Measurements from ENCODE around the gene CLCF1.

The CLCF1 gene

DNA sequence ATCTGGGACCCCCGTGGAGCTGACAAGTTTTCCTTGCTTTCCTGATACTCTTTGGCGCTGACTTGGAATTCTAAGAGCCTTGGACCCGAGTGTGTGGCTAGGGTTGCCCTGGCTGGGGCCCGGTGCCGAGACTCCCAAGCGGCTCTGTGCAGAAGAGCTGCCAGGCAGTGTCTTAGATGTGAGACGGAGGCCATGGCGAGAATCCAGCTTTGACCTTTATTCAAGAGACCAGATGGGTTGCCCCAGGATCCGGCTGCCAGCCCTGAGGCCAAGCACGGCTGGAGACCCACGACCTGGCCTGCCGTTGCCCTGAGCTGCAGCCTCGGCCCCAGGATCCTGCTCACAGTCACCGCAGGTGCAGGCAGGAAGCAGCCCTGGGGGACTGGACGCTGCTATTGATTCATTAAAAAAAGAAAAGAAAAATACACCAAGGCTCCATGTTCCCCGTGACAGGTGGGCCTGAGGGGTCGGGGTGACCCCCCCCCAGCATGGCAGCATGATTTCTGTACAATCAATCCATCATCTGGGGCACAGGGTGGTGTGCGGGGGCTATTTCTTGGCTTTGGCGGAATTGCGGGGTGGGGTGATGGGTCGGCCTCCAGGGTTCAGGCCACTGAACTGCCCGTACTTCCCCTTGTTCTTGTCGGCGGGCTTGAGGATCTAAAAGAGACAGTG lies 24.7 kb upstream of the CLCF1 start:
- DNase-seq (ENCODE audit: low read depth, low spot score), result no peak
- H3K4me3 ChIP-seq (ENCODE audit: low read length), result no peak overlapping the region

DNA sequence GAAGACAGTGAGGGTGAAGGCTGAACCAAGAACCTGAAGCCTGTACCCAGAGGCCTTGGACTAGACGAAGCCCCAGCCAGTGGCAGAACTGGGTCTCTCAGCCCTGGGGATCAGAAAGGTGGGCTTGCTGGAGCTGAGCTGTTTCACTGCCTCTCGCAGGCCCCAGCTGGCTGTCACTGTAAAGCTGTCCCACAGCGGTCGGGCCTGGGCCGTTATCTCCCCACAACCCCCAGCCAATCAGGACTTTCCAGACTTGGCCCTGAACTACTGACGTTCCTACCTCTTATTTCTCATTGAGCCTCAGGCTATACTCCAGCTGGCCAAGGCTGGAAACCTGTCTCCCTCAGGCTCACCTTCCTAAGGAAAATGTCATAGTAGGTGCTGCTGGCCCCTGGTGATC lies 24.1 kb upstream of the CLCF1 start:
- H3K4me3 ChIP-seq (ENCODE audit: low read length), result no peak overlapping the region
- no peak for DNase-seq (ENCODE audit: low read depth, low spot score)

DNA sequence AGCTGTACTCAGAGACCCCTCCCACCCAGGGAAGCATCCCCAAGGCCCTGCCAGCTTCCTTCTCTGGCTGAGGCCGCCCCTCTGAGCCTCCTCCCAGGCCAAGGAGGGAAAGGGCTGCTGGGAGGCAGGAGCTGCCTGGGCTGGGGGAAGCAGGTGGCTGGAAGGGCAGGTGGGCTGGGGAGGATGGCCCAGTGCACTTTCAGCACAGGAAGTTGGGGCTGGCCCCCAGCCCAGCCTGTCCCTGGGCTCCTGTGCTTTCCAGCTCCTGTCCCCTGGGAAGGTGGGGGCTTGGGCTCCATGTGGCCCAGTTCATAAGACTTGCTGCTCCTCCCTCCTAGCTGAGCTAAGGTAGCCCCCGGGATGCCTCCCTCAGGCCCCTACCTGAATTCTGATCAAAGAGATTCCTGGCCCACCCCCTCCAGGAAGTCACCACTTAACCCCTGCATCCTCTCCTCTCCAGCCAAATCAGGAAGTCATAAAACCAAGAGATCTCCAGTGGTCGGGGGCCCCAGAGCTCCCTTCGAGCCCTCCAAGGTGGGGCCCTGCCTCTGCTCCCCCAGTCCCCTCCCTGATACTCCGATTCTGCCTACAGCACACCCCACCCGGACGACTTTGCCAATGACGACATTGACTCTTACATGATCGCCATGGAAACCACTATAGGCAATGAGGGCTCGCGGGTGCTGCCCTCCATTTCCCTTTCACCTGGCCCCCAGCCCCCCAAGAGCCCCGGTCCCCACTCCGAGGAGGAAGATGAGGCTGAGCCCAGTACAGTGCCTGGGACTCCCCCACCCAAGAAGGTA lies 23.4 kb upstream of the CLCF1 start:
- no peak overlapping the region for H3K4me3 ChIP-seq (ENCODE audit: low read length)
- no peak for DNase-seq (ENCODE audit: low read depth, low spot score)

DNA sequence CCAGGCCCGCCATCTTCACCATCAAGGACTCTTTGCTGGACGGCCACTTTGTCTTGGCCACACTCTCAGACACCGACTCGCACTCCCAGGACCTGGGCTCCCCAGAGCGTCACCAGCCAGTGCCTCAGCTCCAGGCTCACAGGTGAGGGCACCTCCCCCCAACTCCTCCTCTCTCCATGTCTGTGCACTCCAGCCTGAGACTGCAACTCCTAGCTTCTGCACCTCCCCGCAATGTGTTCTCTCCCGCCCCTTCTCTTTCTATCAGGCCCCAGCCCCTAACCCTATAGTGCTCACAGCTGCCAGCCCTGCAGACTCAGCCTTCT lies 22.8 kb upstream of the CLCF1 start:
- no peak for DNase-seq (ENCODE audit: low read depth, low spot score)
- no peak overlapping the region for H3K4me3 ChIP-seq (ENCODE audit: low read length)

DNA sequence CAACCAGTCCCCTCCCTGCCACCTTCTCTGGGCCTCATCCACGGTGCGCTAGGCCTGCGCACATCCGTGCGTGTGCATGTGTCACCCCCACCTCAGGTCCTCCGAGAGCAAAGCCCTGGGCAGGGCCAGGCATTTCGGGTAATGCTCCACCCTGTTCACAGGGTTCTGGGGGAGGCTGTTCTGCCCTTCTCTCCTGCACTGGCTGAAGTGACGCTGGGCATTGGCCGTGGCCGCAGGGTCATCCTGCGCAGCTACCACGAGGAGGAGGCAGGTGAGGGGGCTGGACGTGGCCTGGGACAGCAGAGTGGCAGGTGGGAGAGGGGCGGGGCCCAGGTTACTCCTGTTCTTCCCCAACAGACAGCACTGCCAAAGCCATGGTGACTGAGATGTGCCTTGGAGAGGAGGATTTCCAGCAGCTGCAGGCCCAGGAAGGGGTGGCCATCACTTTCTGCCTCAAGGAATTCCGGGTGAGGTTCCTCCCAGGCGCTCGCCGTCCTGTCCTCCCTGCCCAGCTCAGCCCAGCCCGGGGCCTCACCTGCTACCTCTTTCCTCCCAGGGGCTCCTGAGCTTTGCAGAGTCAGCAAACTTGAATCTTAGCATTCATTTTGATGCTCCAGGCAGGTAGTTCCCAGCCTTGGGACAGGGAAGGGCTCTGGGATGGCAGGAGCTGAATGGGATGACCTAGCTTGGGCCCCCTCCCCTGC lies 22.3 kb upstream of the CLCF1 start:
- no peak overlapping the region for H3K4me3 ChIP-seq (ENCODE audit: low read length)

DNA sequence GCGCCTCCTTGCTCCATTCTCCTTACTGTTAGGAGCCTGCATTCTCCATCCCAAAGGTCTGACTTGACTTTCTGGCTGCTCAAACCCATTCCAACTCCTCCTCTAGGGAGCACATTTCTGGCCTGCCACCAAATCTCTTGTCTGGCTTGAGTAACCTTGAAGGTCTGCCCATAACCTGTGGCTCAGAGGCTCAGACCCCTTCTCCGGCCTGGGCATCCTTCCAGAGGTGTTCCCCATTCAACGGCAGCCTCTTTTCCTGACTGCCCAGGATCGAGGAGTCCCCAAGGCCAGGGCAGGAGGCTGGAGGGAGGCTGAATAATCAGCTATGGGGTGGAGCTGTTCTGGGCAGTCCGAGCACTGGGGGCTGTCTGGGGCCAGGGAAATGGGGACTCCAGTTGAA lies 20.6 kb upstream of the CLCF1 start:
- no peak for DNase-seq (ENCODE audit: low read depth, low spot score)
- no peak overlapping the region for H3K4me3 ChIP-seq (ENCODE audit: low read length)

More for the DNA sequence above, 22.3 kb upstream of the CLCF1 start:
- no peak for DNase-seq (ENCODE audit: low read depth, low spot score)

DNA sequence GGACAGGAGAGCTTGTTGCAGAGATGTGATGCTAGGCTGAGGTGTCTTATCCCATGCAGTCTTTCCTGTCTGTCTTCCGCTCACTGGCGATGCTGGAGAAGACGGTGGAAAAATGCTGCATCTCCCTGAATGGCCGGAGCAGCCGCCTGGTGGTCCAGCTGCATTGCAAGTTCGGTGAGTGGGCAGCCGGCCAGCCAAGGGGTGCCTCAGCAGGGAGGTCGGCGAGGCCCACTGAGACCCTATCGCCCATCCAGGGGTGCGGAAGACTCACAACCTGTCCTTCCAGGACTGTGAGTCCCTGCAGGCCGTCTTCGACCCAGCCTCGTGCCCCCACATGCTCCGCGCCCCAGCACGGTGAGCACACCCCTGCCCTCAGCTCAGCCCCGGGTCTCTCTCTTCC lies 20.0 kb upstream of the CLCF1 start:
- no peak for DNase-seq (ENCODE audit: low read depth, low spot score)
- no peak overlapping the region for H3K4me3 ChIP-seq (ENCODE audit: low read length)

DNA sequence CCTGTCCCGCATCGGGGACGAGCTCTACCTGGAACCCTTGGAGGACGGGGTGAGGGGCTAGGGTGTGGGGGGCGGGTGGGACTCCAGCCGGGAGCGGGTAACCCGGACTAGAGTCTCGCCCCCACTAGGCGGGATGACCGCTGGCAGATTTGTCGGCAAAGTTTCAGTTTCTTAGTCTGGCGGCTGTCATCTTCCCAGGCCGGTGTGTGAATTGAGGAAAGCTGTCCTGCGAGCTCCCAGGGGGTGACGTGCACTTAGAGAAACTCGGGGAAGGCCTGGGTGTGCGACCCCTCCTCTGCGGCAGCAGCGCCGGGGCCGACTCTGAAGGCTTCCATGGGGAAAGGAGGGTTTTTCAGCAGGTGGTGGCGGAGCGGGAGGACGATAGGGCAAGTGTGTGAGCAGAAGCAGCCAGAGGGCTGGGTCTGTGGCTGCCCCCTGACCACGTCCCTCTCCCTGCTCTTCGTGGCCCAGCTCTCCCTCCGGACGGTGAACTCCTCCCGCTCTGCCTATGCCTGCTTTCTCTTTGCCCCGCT lies 18.9 kb upstream of the CLCF1 start:
- DNase-seq (ENCODE audit: low read depth, low spot score), result no peak
- H3K4me3 ChIP-seq (ENCODE audit: low read length), result peak overlapping the region; percentile 89

DNA sequence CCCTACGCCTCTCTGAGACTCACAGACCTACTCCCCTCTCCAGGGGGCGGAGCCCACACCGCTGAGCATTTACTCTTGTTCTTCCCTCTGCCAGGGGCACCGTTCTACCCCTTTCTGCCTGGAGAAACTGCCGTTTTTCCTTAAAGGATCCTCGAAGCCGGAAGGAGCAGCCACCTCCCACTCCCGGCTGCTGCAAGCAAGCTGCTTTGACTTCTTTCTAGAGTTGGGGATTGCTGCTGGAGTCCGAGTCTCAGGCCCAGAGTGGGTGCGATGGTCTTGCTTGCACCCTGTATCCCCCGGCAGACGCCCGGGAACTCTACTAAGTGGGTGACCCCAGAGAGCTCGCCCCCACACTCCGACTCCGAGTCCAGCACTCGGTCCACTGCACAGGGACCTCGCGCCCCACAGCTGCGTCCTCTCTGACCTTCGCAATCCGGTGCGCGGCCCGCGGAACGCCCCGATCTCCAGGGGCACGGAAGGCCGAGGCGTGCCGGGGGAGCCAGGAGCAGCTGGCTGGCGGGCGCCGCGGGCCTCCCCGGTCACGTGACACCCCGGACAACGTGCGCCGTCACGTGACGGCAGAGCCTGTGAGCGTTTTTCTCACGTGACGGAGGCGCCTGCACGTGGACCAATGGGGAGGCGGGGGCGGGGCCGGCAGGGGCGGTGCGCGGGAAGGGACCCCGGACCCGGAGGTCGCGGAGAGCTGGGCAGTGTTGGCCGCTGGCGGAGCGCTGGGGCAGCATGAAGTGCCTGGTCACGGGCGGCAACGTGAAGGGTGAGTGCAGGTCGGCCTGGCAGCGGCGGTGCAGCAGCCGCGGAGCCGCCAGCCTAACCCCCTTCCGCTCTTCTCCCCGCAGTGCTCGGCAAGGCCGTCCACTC lies 18.1 kb upstream of the CLCF1 start, which contains the start of gene RAD9A:
Gene RAD9A, plus strand, starts transcription at position 683 of the 879 bp plus-strand sequence. Its CDS starts 59 bp downstream, at position 742.
- DNase-seq (ENCODE audit: low read depth, low spot score), result peak; percentile 89
- H3K4me3 ChIP-seq (ENCODE audit: low read length), result peak within 1 kb of the TSS; percentile 89

DNA sequence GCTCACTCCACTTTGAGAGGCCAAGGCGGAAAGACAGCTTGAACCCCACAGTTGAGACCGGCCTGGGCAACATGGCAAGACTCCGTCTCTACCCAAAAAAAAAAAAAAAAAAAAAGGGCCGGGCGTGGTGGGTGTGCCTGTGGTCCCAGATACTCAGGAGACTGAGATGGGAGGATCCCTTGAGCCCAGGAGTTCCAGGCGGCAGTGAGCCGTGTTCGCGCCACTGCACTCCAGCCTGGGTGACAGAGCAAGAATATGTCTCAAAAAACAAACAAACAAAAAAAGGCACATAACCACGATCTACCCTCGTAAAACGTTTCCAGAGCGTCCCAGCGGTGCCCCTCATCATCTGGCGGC lies 17.5 kb upstream of the CLCF1 start:
- H3K4me3 ChIP-seq (ENCODE audit: low read length), result peak overlapping the region; percentile 89
- DNase-seq (ENCODE audit: low read depth, low spot score), result no peak

DNA sequence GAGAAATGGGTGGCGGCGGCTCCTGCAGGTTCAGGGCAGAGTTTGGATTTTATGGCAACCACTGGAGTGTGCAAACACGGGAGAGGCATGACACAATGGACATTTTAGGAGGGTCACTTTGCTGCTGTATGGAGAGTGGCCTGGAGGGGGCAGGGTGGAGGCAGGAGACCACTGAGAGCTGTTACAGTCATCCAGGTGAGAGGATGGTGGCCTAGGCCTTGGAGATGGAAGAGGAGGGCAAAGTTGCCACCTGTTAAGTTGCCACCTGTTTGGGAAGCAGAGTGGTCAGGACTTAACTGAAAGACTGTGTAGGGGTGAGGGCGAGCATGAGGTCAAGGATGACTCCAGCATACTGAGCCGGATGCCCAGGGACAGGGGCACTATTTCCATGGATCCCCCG lies 16.1 kb upstream of the CLCF1 start:
- no peak for DNase-seq (ENCODE audit: low read depth, low spot score)
- H3K4me3 ChIP-seq (ENCODE audit: low read length), result no peak overlapping the region

DNA sequence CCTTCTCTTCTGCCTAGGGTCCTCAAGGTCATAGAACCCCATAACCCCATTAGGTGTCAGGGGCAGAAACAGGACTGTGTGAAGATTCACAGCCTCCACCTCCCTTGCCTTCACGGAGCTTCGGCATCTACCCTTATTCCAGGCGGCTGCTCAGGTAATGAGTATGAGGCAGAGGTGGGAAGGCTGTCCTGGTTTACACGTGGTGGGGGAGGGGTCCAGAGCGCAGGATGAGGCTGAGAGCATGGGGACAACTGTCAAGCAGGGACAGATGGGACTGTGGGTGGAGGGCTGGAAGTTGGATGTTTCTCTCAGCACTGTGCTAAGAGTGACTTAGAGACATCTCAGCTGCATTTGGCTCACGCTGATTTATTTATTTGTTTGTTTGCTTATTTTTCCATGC lies 14.1 kb upstream of the CLCF1 start:
- H3K4me3 ChIP-seq (ENCODE audit: low read length), result no peak overlapping the region
- DNase-seq (ENCODE audit: low read depth, low spot score), result no peak

DNA sequence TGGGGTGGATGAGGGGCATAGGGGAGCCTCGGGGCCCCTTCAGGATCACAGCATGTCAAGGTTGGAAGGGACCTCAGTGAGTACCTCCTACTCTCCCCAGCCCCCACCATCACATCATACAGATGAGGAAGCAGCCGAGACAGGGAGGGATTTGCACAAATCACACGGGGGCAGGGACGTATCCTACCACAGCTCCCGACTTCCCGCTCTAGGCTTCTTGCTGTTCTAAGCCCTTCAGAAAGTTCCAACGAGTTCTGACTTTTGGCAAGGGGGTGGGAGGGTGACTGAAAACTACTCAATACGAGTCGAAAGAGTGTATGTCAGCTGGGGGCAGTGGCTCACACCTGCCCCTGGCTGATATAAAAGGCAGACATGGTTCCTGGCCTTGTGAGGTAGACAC lies 13.7 kb upstream of the CLCF1 start:
- H3K4me3 ChIP-seq (ENCODE audit: low read length), result no peak overlapping the region
- no peak for DNase-seq (ENCODE audit: low read depth, low spot score)

DNA sequence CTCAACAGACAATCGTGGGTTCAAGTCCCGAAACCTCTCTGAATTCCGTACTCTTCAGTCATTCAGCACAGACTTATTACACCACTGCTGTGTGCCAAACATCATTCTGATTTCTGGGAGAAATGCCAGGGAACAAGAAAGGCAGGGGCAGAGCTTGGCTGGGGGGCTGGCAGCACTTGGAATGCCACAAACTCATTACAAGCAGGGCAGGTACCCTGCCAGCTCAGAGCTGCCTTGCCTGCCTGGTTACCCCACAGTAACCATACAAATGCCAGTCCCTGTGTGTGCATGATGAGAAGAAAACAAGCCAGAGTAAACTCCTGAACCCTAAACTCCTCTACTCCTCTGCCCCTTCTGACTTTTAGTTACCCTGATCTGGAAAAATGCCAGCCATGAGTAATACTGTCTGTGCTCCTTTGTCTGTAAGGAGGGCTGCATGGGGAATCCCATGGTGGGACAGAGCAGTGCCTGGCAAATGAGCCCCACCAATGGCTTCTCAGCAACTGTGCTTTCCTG lies 11.5 kb upstream of the CLCF1 start:
- no peak for DNase-seq (ENCODE audit: low read depth, low spot score)
- no peak overlapping the region for H3K4me3 ChIP-seq (ENCODE audit: low read length)

DNA sequence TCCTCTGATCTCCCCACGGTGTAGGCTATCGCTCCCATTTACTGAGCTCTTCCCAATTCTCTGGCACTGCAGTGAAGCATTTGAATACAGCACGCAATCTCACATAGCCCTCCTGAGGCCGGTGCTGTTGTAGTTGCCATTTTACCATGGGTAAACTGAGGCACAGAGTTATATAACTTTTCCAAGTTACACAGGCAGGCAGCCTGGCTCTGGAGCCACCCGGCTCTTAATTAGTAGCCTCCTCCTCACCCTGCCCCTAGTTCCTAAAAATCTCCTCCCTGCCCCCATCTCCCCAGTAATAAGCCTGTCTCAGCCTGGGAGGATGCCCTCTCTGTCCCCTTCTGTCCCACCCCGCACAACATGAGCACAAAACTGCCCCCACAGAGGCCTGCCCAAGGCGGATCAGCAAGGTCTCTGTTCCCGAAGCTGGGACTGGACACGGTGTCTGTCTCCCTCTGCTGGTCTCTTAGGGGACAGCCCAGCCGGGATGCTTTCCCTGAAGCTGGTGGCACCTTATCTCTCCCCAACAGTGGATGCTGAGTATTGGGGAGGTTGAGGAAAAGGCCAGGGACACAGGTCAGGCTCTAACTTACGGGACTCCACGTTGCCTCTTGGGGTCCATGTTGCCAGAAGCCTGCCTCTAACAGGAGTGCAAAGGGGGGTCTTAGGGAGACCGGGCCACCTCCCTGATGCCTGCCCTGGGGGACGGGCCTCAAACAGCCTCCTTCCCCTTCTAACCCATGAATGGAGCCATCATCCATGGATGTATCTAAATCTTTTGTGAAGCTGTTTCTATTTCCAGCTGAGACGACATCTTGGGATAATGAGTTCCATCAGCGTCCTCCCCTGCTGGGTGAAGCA lies 9.1 kb upstream of the CLCF1 start:
- DNase-seq (ENCODE audit: low read depth, low spot score), result peak; percentile 64
- H3K4me3 ChIP-seq (ENCODE audit: low read length), result no peak overlapping the region

DNA sequence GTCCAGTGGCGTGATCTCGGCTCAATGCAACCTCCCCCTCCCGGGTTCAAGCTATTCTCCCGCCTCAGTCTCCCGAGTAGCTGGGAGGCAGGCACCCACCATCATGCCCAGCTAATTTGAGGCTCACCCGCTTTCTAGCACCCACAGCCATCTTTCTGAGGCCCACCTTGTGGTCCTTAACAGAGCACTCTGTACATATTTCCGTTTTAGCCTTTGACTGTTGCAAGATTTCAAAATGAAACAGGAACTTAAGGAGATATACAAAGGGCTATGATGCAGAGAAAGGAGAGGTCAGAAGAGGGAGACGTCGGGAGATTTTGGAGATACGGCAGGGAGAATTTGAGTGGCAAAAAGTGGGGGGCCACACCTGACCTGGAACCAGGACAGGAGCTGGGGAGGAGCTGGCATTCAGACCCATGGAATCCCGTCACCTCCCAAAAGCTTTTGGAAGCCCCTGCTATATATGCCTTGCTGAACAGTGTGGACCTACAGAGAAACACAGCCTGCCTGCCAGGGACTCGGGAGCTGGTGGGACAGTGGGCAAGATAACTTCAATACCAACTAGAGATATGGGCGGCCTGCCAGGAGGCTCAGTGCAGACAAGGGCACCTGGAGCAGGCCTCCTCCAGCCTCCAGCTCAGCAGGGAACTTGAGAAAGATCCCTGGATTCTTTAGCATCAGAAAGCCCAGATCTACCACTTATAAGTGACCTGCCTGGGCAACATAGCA lies 8.0 kb upstream of the CLCF1 start:
- no peak for DNase-seq (ENCODE audit: low read depth, low spot score)

More for the DNA sequence above, 8.0 kb upstream of the CLCF1 start:
- no peak overlapping the region for H3K4me3 ChIP-seq (ENCODE audit: low read length)

Data from Jurkat, Clone E6-1 (cell line).